Peyer's patch (tissue), 4 donors: ENCODE results near the gene ARCN1. TPM values are rescaled to one million over a fixed set of nuclear protein-coding genes. Genes with fewer than 3 reads are reported as not detected.

ENCODE experiments used
- DNase-seq, 3 donors: peaks; one replicate each; pipeline ENCODE4 v3.0.0-alpha.2; 2017 to 2019
- H3K27ac ChIP-seq, 4 donors: fragments of 200-600 bp; sonication (generic); one replicate each; pipeline ENCODE4 v1.5.1; 2016 to 2019
- H3K27me3 ChIP-seq, 2 donors: fragments of 200-600 bp; sonication (generic); one replicate each; pipeline ENCODE4 v1.5.1; 2019
- H3K36me3 ChIP-seq, 3 donors: fragments of 200-600 bp; sonication (generic); one replicate each; pipeline ENCODE4 v1.5.1; 2016 to 2019
- H3K4me1 ChIP-seq, 4 donors: fragments of 200-600 bp; sonication (generic); one replicate each; pipeline ENCODE4 v1.5.1; 2016 to 2019
- H3K4me3 ChIP-seq, 4 donors: fragments of 200-600 bp; sonication (generic); 1 replicate in 3 of 4; 2 replicates in 1 of 4; pipeline ENCODE4 v1.5.1; 2016 to 2019; ENCODE audit warnings: mild to moderate bottlenecking in 1 of 4
- H3K9me3 ChIP-seq, 4 donors: fragments of 200-600 bp; sonication (generic); one replicate each; pipeline ENCODE4 v1.5.1; 2016 to 2019; ENCODE audit warnings: mild to moderate bottlenecking in 1 of 4
- CTCF ChIP-seq, 6 experiments: fragments of 450-650 bp in 4 of 6; fragments of 200-600 bp in 2 of 6; sonication (generic) in 1 of 6; IDR thresholded peaks; one replicate each; pipeline ENCODE4 v1.5.1; 2017 to 2019; ENCODE audit warnings: antibody characterized with exemption in 6 of 6, mild to moderate bottlenecking in 3 of 6, moderate library complexity in 1 of 6
- POLR2A ChIP-seq, 2 donors: fragments of 450-650 bp; IDR thresholded peaks; one replicate each; pipeline ENCODE4 v1.5.1; 2017; ENCODE audit warnings: antibody characterized with exemption in 2 of 2, mild to moderate bottlenecking in 2 of 2, moderate library complexity in 2 of 2
- total RNA-seq, 4 donors: library from RNA; depleted of rRNA; stranded (reverse); fragments of >200 nt; gene quantifications; one replicate each; pipeline ENCODE4 v1.1.0, GENCODE V29; 2016

ARCN1 gene
- total RNA-seq, 4 donors from 2014 or later: 54.5 to 116 (median 91.0) TPM

- Histone ChIP-seq H3K4me1 (peaks cover 0 to 50% (median 21%) of the 10 kb centered on the region in 4 donors), H3K4me3 (no peak overlapping the region), H3K36me3 (peaks cover 0 to 21% (median 0%) of the 10 kb centered on the region in 3 donors), H3K9me3 (no peaks in the 10 kb centered on the region), H3K27me3 (no peaks in the 10 kb centered on the region), H3K27ac (peak overlapping the region; percentile 46 to 89 (median 80))
- TF ChIP-seq CTCF (IDR thresholded peaks at IDR 0.05) (no peak), POLR2A (IDR thresholded peaks at IDR 0.05) (peak in 1 of 2 donors; percentile 33)
- peak in 2 of 3 donors; percentile 22 to 70 for DNase-seq
Measured at GRCh38 chr11:118605116-118605867, 33.1 kb downstream of the ARCN1 start.

DNA sequence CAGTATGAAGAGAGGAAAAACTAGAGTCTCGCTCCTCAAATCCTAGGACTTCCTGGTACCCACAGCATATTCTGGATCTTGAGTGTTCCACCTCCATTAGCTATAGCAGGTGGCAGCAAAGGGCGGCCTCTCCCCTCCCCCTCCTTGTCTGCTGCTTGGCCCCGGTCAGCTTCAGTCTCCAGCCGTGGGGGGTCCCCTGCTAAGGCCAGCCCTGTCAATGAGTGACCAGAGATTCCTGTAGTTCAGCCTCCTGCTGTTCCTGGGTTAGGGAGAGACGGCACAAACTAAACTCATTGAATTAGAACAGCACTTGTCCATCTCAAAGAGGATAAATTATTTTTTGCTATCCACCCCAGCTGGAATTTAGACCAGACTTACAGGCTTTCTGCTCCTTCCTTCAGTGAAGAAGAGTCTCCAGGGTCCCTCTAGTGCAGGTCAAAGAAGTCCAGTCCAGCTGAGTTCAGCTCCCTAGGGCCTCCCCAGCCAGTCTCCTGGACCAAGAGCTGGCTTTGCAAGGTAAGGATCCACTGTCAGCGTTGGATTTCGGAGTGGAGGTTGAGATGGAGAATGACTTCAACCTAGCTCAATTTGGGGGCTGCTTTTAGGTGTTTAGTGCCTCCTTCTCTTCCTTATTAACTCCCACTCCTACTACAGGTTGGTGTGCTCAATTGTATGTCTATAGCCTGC is 34.1 kb downstream of the ARCN1 start:
- Histone ChIP-seq H3K27ac (peak overlapping the region; percentile 46 to 89 (median 80)), H3K9me3 (no peaks in the 10 kb centered on the region), H3K36me3 (peaks cover 0 to 11% (median 0%) of the 10 kb centered on the region in 3 donors), H3K4me1 (peaks cover 0 to 60% (median 26%) of the 10 kb centered on the region in 4 donors), H3K27me3 (no peaks in the 10 kb centered on the region), H3K4me3 (no peak overlapping the region)
- no peak for TF ChIP-seq CTCF (IDR thresholded peaks at IDR 0.05)
- TF ChIP-seq POLR2A (IDR thresholded peaks at IDR 0.05): no peak
- DNase-seq: no peak

GRCh38 chr11:118606844-118607228 is 34.6 kb downstream of the ARCN1 start:
- no peaks in the 10 kb centered on the region for H3K9me3 ChIP-seq
- TF ChIP-seq POLR2A (IDR thresholded peaks at IDR 0.05) (no peak), CTCF (IDR thresholded peaks at IDR 0.05) (no peak)
- peaks cover 0 to 64% (median 27%) of the 10 kb centered on the region in 4 donors for H3K4me1 ChIP-seq
- no peak for DNase-seq
- no peaks in the 10 kb centered on the region for H3K27me3 ChIP-seq
- H3K36me3 ChIP-seq: peaks cover 0 to 6% (median 0%) of the 10 kb centered on the region in 3 donors
- H3K27ac ChIP-seq: peak overlapping the region in 3 of 4 donors; percentile 75 to 89 (median 84)
- no peak overlapping the region for H3K4me3 ChIP-seq

DNA sequence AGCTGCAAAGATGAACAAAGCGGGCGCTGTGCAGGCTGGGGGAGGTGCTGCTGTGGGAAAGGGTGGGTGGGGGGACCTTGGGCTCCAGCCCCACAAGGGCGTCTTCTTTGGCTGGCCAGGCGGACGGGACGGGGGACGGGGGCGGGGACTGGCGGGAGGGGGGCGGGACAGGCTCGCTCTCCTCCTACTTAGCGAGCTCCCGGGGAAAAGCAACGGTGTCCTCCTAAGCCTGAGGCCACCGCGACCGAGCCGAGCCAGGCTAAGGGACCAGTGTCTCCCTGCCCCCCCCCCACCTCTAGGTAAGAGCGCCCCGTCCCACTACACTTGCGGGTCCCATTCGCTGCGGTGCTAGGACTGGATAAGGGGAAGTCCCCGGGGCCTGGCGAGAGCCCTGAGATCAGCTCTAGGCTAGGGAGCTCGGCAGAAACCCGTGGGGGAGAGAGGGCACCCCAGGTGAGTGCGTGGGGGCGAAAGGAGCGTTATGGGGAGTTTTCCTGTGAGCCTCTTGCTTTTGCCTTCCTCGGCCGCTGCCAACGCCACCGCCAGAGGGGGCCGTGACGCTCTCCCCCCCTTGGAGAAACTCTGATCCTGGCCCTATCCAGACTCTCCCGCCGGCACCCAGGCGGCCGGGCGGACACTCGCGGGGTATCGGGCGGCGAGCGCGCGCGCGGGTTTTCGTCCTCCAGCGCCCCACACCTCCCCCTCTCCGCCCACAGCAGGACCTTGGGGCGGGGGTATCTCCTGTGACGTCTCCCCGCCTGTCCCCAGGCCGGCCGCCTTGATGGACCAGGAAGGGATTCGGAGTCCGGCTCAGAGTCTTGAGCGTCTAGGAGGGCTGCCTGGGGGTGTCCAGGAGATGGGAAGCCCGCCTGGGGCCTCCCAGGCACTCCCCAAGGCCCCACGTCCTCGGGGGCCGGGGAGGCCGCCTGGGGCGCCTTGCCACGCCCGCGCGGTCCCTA is 35.5 kb downstream of the ARCN1 start, which contains the start of gene PHLDB1:
Gene PHLDB1 (plus strand): TSS at position 215 of the 959 bp plus-strand sequence. CDS start 6,222 bp downstream, outside the sequence.
- TF ChIP-seq POLR2A (IDR thresholded peaks at IDR 0.05) (peak in 1 of 2 donors; percentile 26), CTCF (IDR thresholded peaks at IDR 0.05) (peak in 5 of 6 experiments; percentile 28 to 50 (median 37))
- H3K4me1 ChIP-seq: peaks cover 0 to 64% (median 27%) of the 10 kb centered on the region in 4 donors
- H3K4me3 ChIP-seq: peak within 1 kb of the TSS; percentile 61 to 74 (median 66)
- H3K27ac ChIP-seq: peak within 1 kb of the TSS; percentile 75 to 89 (median 85)
- H3K36me3 ChIP-seq: no peaks in the 10 kb centered on the region
- peak; percentile 40 to 80 (median 72) for DNase-seq
- no peaks in the 10 kb centered on the region for H3K27me3 ChIP-seq
- H3K9me3 ChIP-seq: no peaks in the 10 kb centered on the region
